NCI-H1105 (cell line): Measurements from ENCODE around the gene SLC25A13.
"Not testable (repeated sequence)": the region's sequence is repeated elsewhere in the genome, so short reads cannot be mapped to it uniquely, and the experiment has no call there.

Experiments used
- DNase-seq: peaks from one replicate; lab custom pipeline; 2025; lab: John Stamatoyannopoulos, UW

Gene SLC25A13

GRCh38 chr7:96321658-96322372 is at the start of gene SLC25A13:
Gene SLC25A13 (minus strand): TSS chr7:96322098. CDS start chr7:96321956, 142 bp downstream.
- peak; percentile 49 for DNase-seq

GRCh38 chr7:96365916-96366315 is 44.0 kb upstream of the SLC25A13 start:
- not testable (repeated sequence) for DNase-seq

- DNase-seq: no peak
These were observed 39.4 kb upstream of the SLC25A13 start for GRCh38 chr7:96361116-96361857.

GRCh38 chr7:96359876-96360275 is 38.0 kb upstream of the SLC25A13 start:
- DNase-seq: no peak

- DNase-seq: not testable (repeated sequence)
These were observed 36.5 kb upstream of the SLC25A13 start for GRCh38 chr7:96358236-96358971.

GRCh38 chr7:96355990-96356506 is 34.1 kb upstream of the SLC25A13 start:
- DNase-seq: no peak

- DNase-seq: no peak
These were observed 33.0 kb upstream of the SLC25A13 start for GRCh38 chr7:96354881-96355280.

GRCh38 chr7:96349572-96349971 is 27.7 kb upstream of the SLC25A13 start:
- no peak for DNase-seq

- no peak for DNase-seq
These were observed 25.6 kb upstream of the SLC25A13 start for GRCh38 chr7:96347471-96347870.

GRCh38 chr7:96346293-96346953 is 24.5 kb upstream of the SLC25A13 start:
- DNase-seq: no peak

GRCh38 chr7:96344236-96344635 is 22.3 kb upstream of the SLC25A13 start:
- DNase-seq: no peak

GRCh38 chr7:96342049-96342448 is 20.2 kb upstream of the SLC25A13 start:
- no peak for DNase-seq

- DNase-seq: no peak
These were observed 15.6 kb upstream of the SLC25A13 start for GRCh38 chr7:96337519-96337918.

- DNase-seq: no peak
These were observed 10.4 kb upstream of the SLC25A13 start for GRCh38 chr7:96332325-96332724.

GRCh38 chr7:96331775-96332174 is 9.9 kb upstream of the SLC25A13 start:
- no peak for DNase-seq

GRCh38 chr7:96331233-96331632 is 9.3 kb upstream of the SLC25A13 start:
- no peak for DNase-seq

- peak; percentile 66 for DNase-seq
These were observed 8.3 kb upstream of the SLC25A13 start for GRCh38 chr7:96330193-96330592.

- peak; percentile 34 for DNase-seq
These were observed 7.3 kb upstream of the SLC25A13 start for GRCh38 chr7:96329241-96329640.

GRCh38 chr7:96328016-96328415 is 6.1 kb upstream of the SLC25A13 start:
- no peak for DNase-seq

- DNase-seq: peak; percentile 66
These were observed 5.5 kb upstream of the SLC25A13 start for GRCh38 chr7:96327429-96327828.

GRCh38 chr7:96326752-96327151 is 4.9 kb upstream of the SLC25A13 start:
- DNase-seq: not testable (repeated sequence)
